Heart left ventricle (tissue), 13 donors: ENCODE data around the gene NUDC.

Experiments
- POLR2A ChIP-seq, 2 donors: fragments of 450-650 bp; IDR thresholded peaks; one replicate each; pipeline ENCODE4 v1.6.1; 2017; ENCODE audit warnings: antibody characterized with exemption in 2 of 2, mild to moderate bottlenecking in 2 of 2, moderate library complexity in 2 of 2
- TF ChIP-seq, protein P1 (sequence below), 12 donors: fragments of 200-600 bp; sonication (generic) in 4 of 12; IDR thresholded peaks; one replicate each; pipeline versions ENCODE4 v1.5.0 to v1.8.0; 2018 to 2022; ENCODE audit warnings: antibody characterized with exemption in 12 of 12, mild to moderate bottlenecking in 5 of 12
- donor health status: ischemic (EF 13 %, LVEDD 7.1; RV severe dilation, severe dysfunction).
- donor health status: DM: no; HTN: yes; CAD: no.
- donor health status: DM: no; HTN: no; CAD: no.
- donor health status: ischemic (EF 25% LVEDD 6.9; RV normal size, moderate dysfunction).
- donor health status: ischemic (EF 25% LVEDD 5.7; RV mildly dilated, moderate dysfunction).
- donor health status: ischemic (EF 35%, LVEDD 5.7; RV mildly dilated, moderate dysfunction).
- donor health status: nonischemic (EF 11% LVEDD 7.7; RV severe dilation, severe dysfunction).
- donor health status: DM: yes; HTN: yes; CAD: no.
- donor health status: PGD.
- donor health status: ischemic (EF 29% LVEDD 5.4; RV normal size, mild dysfunction).
- donor health status: nonischemic (EF 23%, LVEDD 6.1; RV moderate dilation, normal function).

DNA sequence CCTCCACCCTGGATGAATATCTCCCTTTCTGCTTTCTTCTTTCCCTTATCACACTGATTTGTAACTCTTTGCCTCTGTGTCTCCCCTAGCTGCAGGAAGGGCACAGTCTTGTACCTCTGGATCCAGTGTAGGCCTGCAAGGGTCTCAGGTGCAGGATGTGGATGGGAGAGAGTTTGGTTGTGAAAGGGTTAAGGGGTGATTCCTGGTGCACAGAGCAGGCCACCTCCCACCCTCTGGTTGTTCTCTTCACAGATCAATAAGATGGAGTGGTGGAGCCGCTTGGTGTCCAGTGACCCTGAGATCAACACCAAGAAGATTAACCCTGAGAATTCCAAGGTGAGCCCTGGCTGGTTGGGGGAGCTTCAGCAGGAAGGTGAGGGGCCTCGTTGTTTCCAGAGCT lies 23.6 kb downstream of the NUDC start:
- TF ChIP-seq POLR2A (IDR thresholded peaks at IDR 0.05), result no peak
- TF ChIP-seq, protein P1, sequence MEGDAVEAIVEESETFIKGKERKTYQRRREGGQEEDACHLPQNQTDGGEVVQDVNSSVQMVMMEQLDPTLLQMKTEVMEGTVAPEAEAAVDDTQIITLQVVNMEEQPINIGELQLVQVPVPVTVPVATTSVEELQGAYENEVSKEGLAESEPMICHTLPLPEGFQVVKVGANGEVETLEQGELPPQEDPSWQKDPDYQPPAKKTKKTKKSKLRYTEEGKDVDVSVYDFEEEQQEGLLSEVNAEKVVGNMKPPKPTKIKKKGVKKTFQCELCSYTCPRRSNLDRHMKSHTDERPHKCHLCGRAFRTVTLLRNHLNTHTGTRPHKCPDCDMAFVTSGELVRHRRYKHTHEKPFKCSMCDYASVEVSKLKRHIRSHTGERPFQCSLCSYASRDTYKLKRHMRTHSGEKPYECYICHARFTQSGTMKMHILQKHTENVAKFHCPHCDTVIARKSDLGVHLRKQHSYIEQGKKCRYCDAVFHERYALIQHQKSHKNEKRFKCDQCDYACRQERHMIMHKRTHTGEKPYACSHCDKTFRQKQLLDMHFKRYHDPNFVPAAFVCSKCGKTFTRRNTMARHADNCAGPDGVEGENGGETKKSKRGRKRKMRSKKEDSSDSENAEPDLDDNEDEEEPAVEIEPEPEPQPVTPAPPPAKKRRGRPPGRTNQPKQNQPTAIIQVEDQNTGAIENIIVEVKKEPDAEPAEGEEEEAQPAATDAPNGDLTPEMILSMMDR (IDR thresholded peaks at IDR 0.05), result no peak
